SK-N-SH (cell line): ENCODE measurements around the gene PSMB5.

Source experiments
- CHD2 ChIP-seq: fragments of 150-350 bp; IDR thresholded peaks from 2 replicates; pipeline ENCODE4 v1.6.1; 2018; ENCODE audit warnings: low read length; ENCODE audit not compliant: partially characterized antibody
- CTCF ChIP-seq: fragments of 200-600 bp; sonication (generic); IDR thresholded peaks from 2 replicates; pipeline ENCODE4 v1.6.1; 2017; ENCODE audit warnings: antibody characterized with exemption, mild to moderate bottlenecking, moderate library complexity
- JUND ChIP-seq: IDR thresholded peaks from 2 replicates; pipeline ENCODE4 v1.4.0; 2012
- POLR2AphosphoS5 ChIP-seq: IDR thresholded peaks from 2 replicates; pipeline ENCODE4 v1.6.1; 2012; ENCODE audit warnings: low read depth, low read length
- RCOR1 ChIP-seq: fragments of 150-350 bp; IDR thresholded peaks from 2 replicates; pipeline ENCODE4 v1.6.1; 2017; ENCODE audit warnings: antibody characterized with exemption, low read length
- REST ChIP-seq: IDR thresholded peaks from 2 replicates; pipeline ENCODE4 v1.6.1; 2012; ENCODE audit warnings: mild to moderate bottlenecking, low read depth, low read length, moderate library complexity
- SMC3 ChIP-seq: IDR thresholded peaks from 2 replicates; pipeline ENCODE4 v1.6.1; 2012; ENCODE audit warnings: low read depth, low read length, improper control_type of control experiment
- TEAD4 ChIP-seq: IDR thresholded peaks from 2 replicates; pipeline ENCODE4 v1.4.0; 2012; ENCODE audit warnings: mild to moderate bottlenecking, borderline replicate concordance; ENCODE audit not compliant: insufficient read depth
- USF1 ChIP-seq: IDR thresholded peaks from 2 replicates; pipeline ENCODE4 v1.4.0; 2012; ENCODE audit warnings: low read depth, borderline replicate concordance

- TF ChIP-seq CHD2 (peak; percentile 10), POLR2AphosphoS5 (peak; percentile 58; the same call in 1 of the 2 replicates), CTCF (no peak), JUND (peak; percentile 87), RCOR1 (no peak), SMC3 (no peak), REST (no peak; the same call in 1 of the 2 replicates), TEAD4 (peak; percentile 83), USF1 (no peak)
Measured at GRCh38 chr14:23062002-23062401, 27.3 kb upstream of the PSMB5 start.
